SK-N-SH treated with all-trans-retinoic acid at 6 μM for 48 hours (cell line): ENCODE results near the gene DLG2.
"Not testable (repeated sequence)": the region's sequence is repeated elsewhere in the genome, so short reads cannot be mapped to it uniquely, and the experiment has no call there.

Experiments
- ATAC-seq: fragments of 200-7000 bp; cut with Tn5 transposase; 3 replicates; pipeline ENCODE4 v1.9.1; 2020; ENCODE audit warnings: mild to moderate bottlenecking, moderate library complexity
- ARNTL ChIP-seq: fragments of 450-650 bp; formaldehyde crosslinking; IDR thresholded peaks from 2 replicates; pipeline ENCODE4 v1.5.0; 2020; ENCODE audit warnings: low read depth, mild to moderate bottlenecking, moderate library complexity, borderline replicate concordance
- BACH2 ChIP-seq: fragments of 250-450 bp; sonication (Bioruptor Pico); IDR thresholded peaks from 2 replicates; pipeline ENCODE4 v1.9.0; 2021; ENCODE audit warnings: mild to moderate bottlenecking, borderline replicate concordance
- CSDC2 ChIP-seq: fragments of 250-450 bp; sonication (Bioruptor Pico); IDR thresholded peaks from 2 replicates; pipeline ENCODE4 v1.5.0; 2020; ENCODE audit warnings: mild to moderate bottlenecking, moderate library complexity
- ESRRG ChIP-seq: fragments of 250-450 bp; sonication (Bioruptor Pico); IDR thresholded peaks from 2 replicates; pipeline ENCODE4 v1.6.1; 2021; ENCODE audit warnings: mild to moderate bottlenecking
- ISL1 ChIP-seq: fragments of 250-450 bp; sonication (Bioruptor Pico); IDR thresholded peaks from 2 replicates; pipeline ENCODE4 v2.1.2; 2022; ENCODE audit warnings: mild to moderate bottlenecking, moderate library complexity
- OSR1 ChIP-seq: fragments of 250-450 bp; sonication (Bioruptor Pico); IDR thresholded peaks from 2 replicates; pipeline ENCODE4 v1.8.0; 2022; ENCODE audit warnings: moderate library complexity, mild to moderate bottlenecking, inconsistent platforms
- PATZ1 ChIP-seq: fragments of 250-450 bp; sonication (Bioruptor Pico); IDR thresholded peaks from 2 replicates; pipeline ENCODE4 v1.8.0; 2020; ENCODE audit warnings: mild to moderate bottlenecking, moderate library complexity, borderline replicate concordance
- POU6F1 ChIP-seq: fragments of 250-450 bp; sonication (Bioruptor Pico); IDR thresholded peaks from 2 replicates; pipeline ENCODE4 v1.8.0; 2021; ENCODE audit warnings: low read depth, mild to moderate bottlenecking, moderate library complexity, borderline replicate concordance
- PPARA ChIP-seq: fragments of 250-450 bp; sonication (Bioruptor Pico); IDR thresholded peaks from 2 replicates; pipeline ENCODE4 v1.5.0; 2020; ENCODE audit warnings: mild to moderate bottlenecking, borderline replicate concordance
- RARB ChIP-seq: fragments of 250-450 bp; sonication (Bioruptor Pico); IDR thresholded peaks from 2 replicates; pipeline ENCODE4 v1.8.0; 2021; ENCODE audit warnings: mild to moderate bottlenecking, moderate library complexity
- TCF4 ChIP-seq: fragments of 250-450 bp; sonication (Bioruptor Pico); IDR thresholded peaks from 2 replicates; pipeline ENCODE4 v1.8.0; 2021; ENCODE audit warnings: mild to moderate bottlenecking, moderate library complexity, borderline replicate concordance
- TOX ChIP-seq: fragments of 250-450 bp; sonication (Bioruptor Pico); IDR thresholded peaks from 2 replicates; pipeline ENCODE4 v1.8.0; 2021; ENCODE audit warnings: mild to moderate bottlenecking, moderate library complexity, borderline replicate concordance
- TSHZ2 ChIP-seq: fragments of 250-450 bp; sonication (Bioruptor Pico); IDR thresholded peaks from 2 replicates; pipeline ENCODE4 v1.5.0; 2020; ENCODE audit warnings: mild to moderate bottlenecking, moderate library complexity
- ZC3H10 ChIP-seq: fragments of 250-450 bp; sonication (Bioruptor Pico); IDR thresholded peaks from 2 replicates; pipeline ENCODE4 v1.5.1; 2021; ENCODE audit warnings: mild to moderate bottlenecking, moderate library complexity
- ZFP30 ChIP-seq: fragments of 450-650 bp; formaldehyde crosslinking; IDR thresholded peaks from 2 replicates; pipeline ENCODE4 v1.5.0; 2022; ENCODE audit warnings: mild to moderate bottlenecking, moderate library complexity
- ZNF70 ChIP-seq: fragments of 450-650 bp; formaldehyde crosslinking; IDR thresholded peaks from 2 replicates; pipeline ENCODE4 v1.5.0; 2020; ENCODE audit warnings: mild to moderate bottlenecking, moderate library complexity
- ZNF8 ChIP-seq: fragments of 450-650 bp; formaldehyde crosslinking; IDR thresholded peaks from 2 replicates; pipeline ENCODE4 v1.5.0; 2020; ENCODE audit warnings: mild to moderate bottlenecking, moderate library complexity
- TF ChIP-seq, protein P1 (sequence below): fragments of 250-450 bp; sonication (Bioruptor Pico); IDR thresholded peaks from 2 replicates; pipeline ENCODE4 v1.5.1; 2020; ENCODE audit warnings: low read depth, mild to moderate bottlenecking, moderate library complexity
- TF ChIP-seq, protein P2 (sequence below): fragments of 250-450 bp; sonication (Bioruptor Pico); IDR thresholded peaks from 2 replicates; pipeline ENCODE4 v1.5.1; 2021; ENCODE audit warnings: mild to moderate bottlenecking, moderate library complexity

Gene DLG2

GRCh38 chr11:85247797-85248196 lies 379.3 kb downstream of the DLG2 start:
- TF ChIP-seq ZNF70 (no peak), ARNTL (CRISPR knock-in tag) (no peak), PPARA (CRISPR knock-in tag) (no peak), OSR1 (CRISPR knock-in tag) (no peak), ESRRG (CRISPR knock-in tag) (no peak), ZNF8 (CRISPR knock-in tag) (no peak)
- TF ChIP-seq, protein P1, sequence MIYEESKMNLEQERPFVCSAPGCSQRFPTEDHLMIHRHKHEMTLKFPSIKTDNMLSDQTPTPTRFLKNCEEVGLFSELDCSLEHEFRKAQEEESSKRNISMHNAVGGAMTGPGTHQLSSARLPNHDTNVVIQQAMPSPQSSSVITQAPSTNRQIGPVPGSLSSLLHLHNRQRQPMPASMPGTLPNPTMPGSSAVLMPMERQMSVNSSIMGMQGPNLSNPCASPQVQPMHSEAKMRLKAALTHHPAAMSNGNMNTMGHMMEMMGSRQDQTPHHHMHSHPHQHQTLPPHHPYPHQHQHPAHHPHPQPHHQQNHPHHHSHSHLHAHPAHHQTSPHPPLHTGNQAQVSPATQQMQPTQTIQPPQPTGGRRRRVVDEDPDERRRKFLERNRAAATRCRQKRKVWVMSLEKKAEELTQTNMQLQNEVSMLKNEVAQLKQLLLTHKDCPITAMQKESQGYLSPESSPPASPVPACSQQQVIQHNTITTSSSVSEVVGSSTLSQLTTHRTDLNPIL (CRISPR knock-in tag) = no peak
- TF ChIP-seq, protein P2, sequence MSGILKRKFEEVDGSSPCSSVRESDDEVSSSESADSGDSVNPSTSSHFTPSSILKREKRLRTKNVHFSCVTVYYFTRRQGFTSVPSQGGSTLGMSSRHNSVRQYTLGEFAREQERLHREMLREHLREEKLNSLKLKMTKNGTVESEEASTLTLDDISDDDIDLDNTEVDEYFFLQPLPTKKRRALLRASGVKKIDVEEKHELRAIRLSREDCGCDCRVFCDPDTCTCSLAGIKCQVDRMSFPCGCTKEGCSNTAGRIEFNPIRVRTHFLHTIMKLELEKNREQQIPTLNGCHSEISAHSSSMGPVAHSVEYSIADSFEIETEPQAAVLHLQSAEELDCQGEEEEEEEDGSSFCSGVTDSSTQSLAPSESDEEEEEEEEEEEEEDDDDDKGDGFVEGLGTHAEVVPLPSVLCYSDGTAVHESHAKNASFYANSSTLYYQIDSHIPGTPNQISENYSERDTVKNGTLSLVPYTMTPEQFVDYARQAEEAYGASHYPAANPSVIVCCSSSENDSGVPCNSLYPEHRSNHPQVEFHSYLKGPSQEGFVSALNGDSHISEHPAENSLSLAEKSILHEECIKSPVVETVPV (CRISPR knock-in tag) = no peak
- ATAC-seq = no peak

DNA sequence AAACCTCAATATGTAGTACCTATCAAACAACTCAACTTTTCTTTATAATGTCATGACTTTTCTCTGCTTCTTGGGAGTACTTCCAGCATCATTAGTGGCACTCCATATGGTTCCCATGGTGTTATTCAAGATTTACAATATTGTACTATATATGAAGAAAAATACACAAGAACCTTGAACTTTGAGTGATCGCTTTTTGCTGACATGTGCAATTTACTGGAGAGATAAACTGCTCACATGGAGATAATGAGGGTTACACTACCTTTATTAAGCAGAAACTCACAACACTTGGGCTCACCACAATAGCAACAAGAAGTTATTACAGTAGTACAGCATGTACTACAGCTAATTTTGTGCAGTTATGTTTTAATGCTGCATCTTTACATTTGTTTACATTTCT lies 388.2 kb downstream of the DLG2 start:
- TF ChIP-seq TCF4 (CRISPR knock-in tag) (no peak), ISL1 (no peak), ESRRG (CRISPR knock-in tag) (no peak), POU6F1 (no peak), CSDC2 (CRISPR knock-in tag) (no peak), TSHZ2 (CRISPR knock-in tag) (no peak), ZNF70 (no peak), PATZ1 (CRISPR knock-in tag) (no peak), ZC3H10 (CRISPR knock-in tag) (no peak), PPARA (CRISPR knock-in tag) (no peak), RARB (CRISPR knock-in tag) (no peak), TOX (CRISPR knock-in tag) (no peak), BACH2 (CRISPR knock-in tag) (no peak), ZNF8 (CRISPR knock-in tag) (no peak), ZFP30 (CRISPR knock-in tag) (no peak)
- TF ChIP-seq, protein P2 (CRISPR knock-in tag) = no peak
- TF ChIP-seq, protein P1 (CRISPR knock-in tag) = no peak
- ATAC-seq = no peak

DNA sequence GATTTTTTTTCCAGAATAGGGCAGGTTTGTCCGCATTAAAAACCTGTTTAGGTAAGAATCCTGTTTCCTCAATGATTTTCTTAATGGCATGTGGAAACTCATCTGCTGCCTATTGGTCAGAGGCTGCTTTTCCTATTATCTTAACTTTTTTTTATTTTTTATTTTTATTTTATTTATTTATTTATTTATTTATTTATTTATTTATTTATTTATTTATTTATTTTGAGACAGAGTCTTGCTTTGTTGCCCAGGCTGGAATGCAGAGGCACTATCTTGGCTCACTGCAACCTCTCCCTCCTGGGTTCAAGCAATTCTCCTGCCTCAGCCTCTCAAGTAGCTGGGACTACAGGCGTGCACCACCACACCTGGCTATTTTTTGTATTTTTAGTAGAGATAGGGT lies 389.1 kb downstream of the DLG2 start:
- ATAC-seq = not testable (repeated sequence)
